HCT116 (cell line): ENCODE data around the gene STC2. TPM values are rescaled to one million over a fixed set of nuclear protein-coding genes. Genes with fewer than 3 reads are reported as not detected.
A peak's percentile ranks its signal among the peaks of the same experiment; 100 is the strongest.

Source experiments
- ATAC-seq: fragments of 200-7000 bp; cut with Tn5 transposase; 2 replicates; pipeline ENCODE4 v1.9.1; 2020; ENCODE audit warnings: mild to moderate bottlenecking, moderate library complexity
- BruUV-seq: library from RNA; stranded (reverse); fragments of 400-500 nt; replicated peaks from 2 replicates; lab custom pipeline; 2021; lab: Mats Ljungman, UMichigan
- CTCF ChIA-PET: fragments of 300-600 bp; sonication (Branson Sonifier 250); formaldehyde crosslinking; loops from one replicate; lab custom pipeline; 2021; ENCODE audit warnings: antibody characterized with exemption; lab: Charles Lee
- POLR2A ChIA-PET: fragments of 300-600, 350-600 bp; sonication (Branson Sonifier 250); formaldehyde crosslinking; loops from one replicate; lab custom pipeline; 2021; ENCODE audit warnings: antibody characterized with exemption; lab: Charles Lee
- RAD21 ChIA-PET, 2 experiments: fragments of 300-600 bp; sonication (Branson Sonifier 250); formaldehyde crosslinking; loops; one replicate each; lab custom pipeline; 2023; ENCODE audit warnings: low total read pairs in 2 of 2; ENCODE audit not compliant: uncharacterized antibody in 2 of 2, unreplicated experiment in 2 of 2, low non-redundant PET in 1 of 2; lab: Charles Lee
- DNase-seq: peaks from one replicate; pipeline ENCODE4 v3.0.0-alpha.2; 2010; ENCODE audit warnings: low read depth, low spot score
- H2AFZ ChIP-seq: fragments of 200-600 bp; shearing (Covaris generic), sonication (generic); 2 replicates; pipeline ENCODE4 v1.6.1; 2017; ENCODE audit warnings: low read depth, mixed run types, mixed read lengths, antibody characterized with exemption, low read length; ENCODE audit not compliant: poor library complexity, severe bottlenecking
- H3K27ac ChIP-seq: 2 replicates; pipeline ENCODE4 v1.5.1; 2012; ENCODE audit warnings: low read depth, low read length
- H3K27me3 ChIP-seq: fragments of 200-600 bp; sonication (generic); 2 replicates; pipeline ENCODE4 v1.6.1; 2016; ENCODE audit warnings: mixed run types, low read length, mixed read lengths; ENCODE audit not compliant: insufficient read depth
- H3K36me3 ChIP-seq, 2 experiments: fragments of 200-500 bp in 1 of 2; fragments of 200-600 bp in 1 of 2; sonication (Bioruptor generic) in 1 of 2; sonication (generic) in 1 of 2; 2 replicates each; pipeline versions ENCODE4 v1.5.1 to v1.6.1; 2014 to 2016; ENCODE audit warnings: low read length in 2 of 2, inconsistent platforms in 1 of 2, mixed read lengths in 1 of 2, mixed run types in 1 of 2; ENCODE audit not compliant: insufficient read depth in 2 of 2, control insufficient read depth in 1 of 2
- H3K4me1 ChIP-seq, 2 experiments: fragments of 200-600 bp in 1 of 2; sonication (generic) in 1 of 2; 2 replicates each; pipeline versions ENCODE4 v1.5.1 to v1.6.1; 2012 to 2017; ENCODE audit warnings: low read length in 2 of 2, inconsistent platforms in 1 of 2, mild to moderate bottlenecking in 1 of 2, mixed read lengths in 1 of 2, mixed run types in 1 of 2, moderate library complexity in 1 of 2; ENCODE audit not compliant: insufficient read depth in 2 of 2, control insufficient read depth in 1 of 2
- H3K4me2 ChIP-seq: fragments of 200-600 bp; sonication (generic); 2 replicates; pipeline ENCODE4 v1.6.1; 2017; ENCODE audit warnings: mixed run types, low read length, mixed read lengths
- H3K4me3 ChIP-seq, 2 experiments: fragments of 200-600 bp in 1 of 2; sonication (generic) in 1 of 2; replicated peaks in 1 of 2; 2 replicates each; pipeline ENCODE4 v1.5.1; 2011 to 2016; ENCODE audit warnings: low read length in 2 of 2, control low read depth in 1 of 2, low read depth in 1 of 2, mild to moderate bottlenecking in 1 of 2, mixed read lengths in 1 of 2, mixed run types in 1 of 2
- H3K79me2 ChIP-seq: fragments of 200-600 bp; sonication (generic); 2 replicates; pipeline ENCODE4 v1.6.1; 2017; ENCODE audit warnings: mild to moderate bottlenecking, mixed run types, low read length, moderate library complexity, mixed read lengths; ENCODE audit not compliant: insufficient read depth
- H3K9ac ChIP-seq: fragments of 200-600 bp; sonication (generic); 2 replicates; pipeline ENCODE4 v1.6.1; 2016; ENCODE audit warnings: low read length, mixed read lengths
- H3K9me2 ChIP-seq: fragments of 200-600 bp; sonication (generic), shearing (Covaris generic); 2 replicates; pipeline ENCODE4 v1.6.1; 2017; ENCODE audit warnings: mixed run types, mild to moderate bottlenecking, moderate library complexity; ENCODE audit not compliant: insufficient read depth
- H3K9me3 ChIP-seq, 2 experiments: fragments of 200-500 bp in 1 of 2; fragments of 200-600 bp in 1 of 2; sonication (Bioruptor generic) in 1 of 2; sonication (generic) in 1 of 2; 2 replicates each; pipeline ENCODE4 v1.6.1; 2014 to 2017; ENCODE audit warnings: low read length in 2 of 2, mixed read lengths in 2 of 2, inconsistent platforms in 1 of 2, low read depth in 1 of 2, mild to moderate bottlenecking in 1 of 2, mixed run types in 1 of 2, moderate library complexity in 1 of 2; ENCODE audit not compliant: control insufficient read depth in 1 of 2, insufficient read depth in 1 of 2
- H4K20me1 ChIP-seq: fragments of 200-600 bp; sonication (generic), shearing (Covaris generic); 2 replicates; pipeline ENCODE4 v1.6.1; 2017; ENCODE audit warnings: mixed run types, mild to moderate bottlenecking, moderate library complexity; ENCODE audit not compliant: insufficient read depth
- CBX3 ChIP-seq: IDR thresholded peaks from 2 replicates; pipeline ENCODE4 v1.6.1; 2012; ENCODE audit warnings: low read depth
- ELF1 ChIP-seq: IDR thresholded peaks from 2 replicates; pipeline ENCODE4 v1.6.1; 2012; ENCODE audit warnings: low read depth, borderline replicate concordance
- EZH2phosphoT487 ChIP-seq: fragments of 200-600 bp; IDR thresholded peaks from 2 replicates; pipeline ENCODE4 v1.6.1; 2018; ENCODE audit warnings: antibody characterized with exemption, borderline replicate concordance
- FOSL1 ChIP-seq: IDR thresholded peaks from 2 replicates; pipeline ENCODE4 v1.6.1; 2012; ENCODE audit warnings: low read depth
- JUND ChIP-seq: IDR thresholded peaks from 2 replicates; pipeline ENCODE4 v1.6.1; 2012
- POLR2AphosphoS5 ChIP-seq: IDR thresholded peaks from 2 replicates; pipeline ENCODE4 v1.6.1; 2011; ENCODE audit warnings: mild to moderate bottlenecking, low read depth, low read length, moderate library complexity
- RAD21 ChIP-seq: IDR thresholded peaks from 2 replicates; pipeline ENCODE4 v1.6.1; 2012; ENCODE audit warnings: low read depth, mild to moderate bottlenecking
- SIN3A ChIP-seq: IDR thresholded peaks from 2 replicates; pipeline ENCODE4 v1.6.1; 2012; ENCODE audit warnings: low read depth
- SP1 ChIP-seq: IDR thresholded peaks from 2 replicates; pipeline ENCODE4 v1.6.1; 2012; ENCODE audit warnings: low read depth
- SRF ChIP-seq: IDR thresholded peaks from 2 replicates; pipeline ENCODE4 v1.6.1; 2012; ENCODE audit warnings: low read depth
- TCF7L2 ChIP-seq: IDR thresholded peaks from 2 replicates; pipeline ENCODE4 v1.7.0; 2011; ENCODE audit warnings: borderline replicate concordance, inconsistent platforms; ENCODE audit not compliant: insufficient read depth, insufficient read length; ENCODE audit errors: extremely low read depth
- ZFX ChIP-seq: fragments of 450-650 bp; IDR thresholded peaks from 2 replicates; pipeline ENCODE4 v1.6.1; 2017
- ZNF274 ChIP-seq: fragments of 200-500 bp; sonication (Bioruptor generic); IDR thresholded peaks from 2 replicates; pipeline ENCODE4 v1.6.1; 2014; ENCODE audit warnings: mild to moderate bottlenecking, low read depth, low read length, inconsistent platforms
- intact Hi-C: fragments of 100-400 bp; cut with micrococcal nuclease; formaldehyde crosslinking; loops from 2 replicates; pipeline ENCODE4 v1.10.0; 2022
- total RNA-seq: library from RNA; stranded (reverse); gene quantifications from one replicate; pipeline ENCODE4 v1.2.1, GENCODE V29; 2021; ENCODE audit not compliant: unreplicated experiment
- TF ChIP-seq, protein P1 (sequence below): IDR thresholded peaks from 2 replicates; pipeline ENCODE4 v1.6.1; 2012
- TF ChIP-seq, protein P2 (sequence below): IDR thresholded peaks from 2 replicates; pipeline ENCODE4 v1.6.1; 2011; ENCODE audit warnings: mild to moderate bottlenecking, low read length, moderate library complexity; ENCODE audit not compliant: insufficient replicate concordance; ENCODE audit errors: extremely low read depth
- TF ChIP-seq, protein P3 (sequence below), 3 experiments: fragments of 200-600 bp in 1 of 3; sonication (generic) in 1 of 3; IDR thresholded peaks in 2 of 3; conservative IDR thresholded peaks in 1 of 3; 2 replicates each; pipeline ENCODE4 v1.5.1; 2012 to 2017; ENCODE audit warnings: low read depth in 2 of 3, low read length in 2 of 3, antibody characterized with exemption in 1 of 3, borderline replicate concordance in 1 of 3, control low read depth in 1 of 3, mild to moderate bottlenecking in 1 of 3, mixed read lengths in 1 of 3, mixed run types in 1 of 3, moderate library complexity in 1 of 3; ENCODE audit not compliant: insufficient read depth in 1 of 3

STC2 gene
- total RNA-seq, 1 experiment from 2014 or later: 97.3 TPM

DNA sequence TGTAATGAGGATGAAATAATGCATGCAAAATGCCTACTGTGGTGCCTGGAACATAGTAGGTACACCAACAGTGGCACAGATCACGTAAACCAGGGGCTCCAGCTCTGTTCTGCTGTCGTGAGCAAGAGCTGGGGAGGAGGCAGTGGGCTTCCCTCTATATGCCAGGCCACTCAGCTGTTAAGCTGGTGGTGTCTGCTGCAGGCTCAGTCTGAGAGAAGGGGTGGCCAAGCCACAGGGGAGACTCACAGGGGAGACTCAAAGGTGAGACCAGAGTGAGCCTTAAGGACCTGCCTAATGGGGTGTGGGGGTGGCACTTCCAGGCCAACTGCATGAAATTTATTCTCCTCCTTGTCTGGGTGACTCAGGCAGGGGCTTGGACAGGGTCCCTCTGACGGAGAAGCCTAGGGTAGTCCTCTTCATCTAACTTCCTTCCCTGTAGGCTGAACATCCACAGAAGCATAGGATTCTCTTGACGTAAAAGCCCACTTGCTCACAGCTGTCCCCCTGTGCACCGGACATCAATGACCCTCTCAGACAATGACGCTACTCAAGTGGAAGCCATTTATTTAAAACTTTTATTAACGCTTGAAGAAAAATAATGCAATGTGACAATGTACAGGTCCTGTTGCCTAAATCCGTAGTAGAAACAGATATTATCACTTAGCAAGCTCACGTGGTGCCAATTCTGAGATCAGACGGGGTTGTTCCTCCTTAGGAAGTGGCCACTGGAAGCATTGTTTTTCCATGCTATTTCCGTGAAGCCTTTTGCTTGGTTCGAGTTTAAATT lies 13.9 kb downstream of the STC2 start:
- H3K27ac ChIP-seq: no peak overlapping the region
- CTCF ChIA-PET: interaction anchor here (2.4 kb wide), 1 partner anchor 18 kb away, joined by 7 read pairs; no protein-coding TSS in a partner anchor
- H3K27me3 ChIP-seq: no peaks in the 10 kb centered on the region
- peaks cover 0 to 6% of the 10 kb centered on the region in 2 experiments; a peak in 1 of 4 replicates for H3K4me1 ChIP-seq
- H3K9ac ChIP-seq: no peak overlapping the region
- peaks cover 11 to 28% of the 10 kb centered on the region in 2 experiments for H3K36me3 ChIP-seq
- POLR2A ChIA-PET: interaction anchor here (7.1 kb wide), 1 partner anchor 15 kb away, joined by 65 read pairs; the partner anchor contains the start of gene STC2
- no peak for TF ChIP-seq JUND
- TF ChIP-seq ZFX: no peak
- TF ChIP-seq SP1: 0 out of 2 replicates have a peak, but pooled peaks have one; percentile 20
- no peak for TF ChIP-seq SRF
- TF ChIP-seq RAD21: no peak
- TF ChIP-seq POLR2AphosphoS5: peak; percentile 66
- TF ChIP-seq, protein P1, sequence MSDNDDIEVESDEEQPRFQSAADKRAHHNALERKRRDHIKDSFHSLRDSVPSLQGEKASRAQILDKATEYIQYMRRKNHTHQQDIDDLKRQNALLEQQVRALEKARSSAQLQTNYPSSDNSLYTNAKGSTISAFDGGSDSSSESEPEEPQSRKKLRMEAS: no peak
- TF ChIP-seq TCF7L2: no peak
- no peak for TF ChIP-seq SIN3A
- no peaks in the 10 kb centered on the region for H3K79me2 ChIP-seq
- BruUV-seq: no TSS peak
- RAD21 ChIA-PET: no interaction called here
- no peak overlapping the region for H2AFZ ChIP-seq
- no peaks in the 10 kb centered on the region; the same call in 1 of the 2 replicates for H4K20me1 ChIP-seq
- intact Hi-C loops: no loop called here
- H3K9me3 ChIP-seq: no peaks in the 10 kb centered on the region
- no peak overlapping the region for H3K4me2 ChIP-seq
- H3K4me3 ChIP-seq: no peak overlapping the region
- ATAC-seq (peak; percentile 38), DNase-seq (no peak)
- H3K9me2 ChIP-seq: no peaks in the 10 kb centered on the region

DNA sequence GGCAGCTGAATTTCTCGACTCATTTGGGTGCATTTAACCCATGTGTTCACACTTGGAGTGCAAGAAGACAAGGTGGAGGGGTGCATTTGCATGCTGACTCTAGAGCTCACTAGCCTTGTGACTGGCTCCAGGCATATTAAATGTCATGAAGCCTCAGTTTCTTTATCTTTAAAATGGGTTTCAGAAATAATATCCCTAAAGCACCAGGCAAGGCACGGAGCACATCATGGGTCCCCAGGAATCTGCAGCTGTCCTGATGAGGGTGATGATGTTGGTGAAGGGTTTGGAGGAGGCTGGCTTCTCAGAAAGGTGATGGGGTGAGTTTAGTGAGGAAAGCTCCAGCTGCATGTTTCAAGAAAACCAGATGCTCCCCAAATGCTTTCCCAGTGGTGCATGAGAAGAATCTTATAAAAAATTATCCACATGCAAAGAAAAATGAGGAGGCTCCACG lies 14.8 kb downstream of the STC2 start:
- H2AFZ ChIP-seq: no peak overlapping the region
- ChIA-PET POLR2A (interaction anchor here (0.9 to 7.1 kb wide), 2 partner anchors 14 to 16 kb away, joined by 7 to 65 read pairs; partner anchors contain the start of gene STC2), RAD21 (no interaction called here), CTCF (interaction anchor here (1.2 to 2.4 kb wide), 3 partner anchors 17 to 19 kb away, joined by 3 to 9 read pairs (median 7); no protein-coding TSS in a partner anchor)
- H3K9me3 ChIP-seq: no peaks in the 10 kb centered on the region
- DNase-seq: no peak
- H3K79me2 ChIP-seq: no peaks in the 10 kb centered on the region
- BruUV-seq: no TSS peak
- H3K4me3 ChIP-seq: no peak overlapping the region
- H3K4me2 ChIP-seq: no peak overlapping the region
- intact Hi-C loops: no loop called here
- H3K27ac ChIP-seq: no peak overlapping the region
- H3K9ac ChIP-seq: no peak overlapping the region
- no peaks in the 10 kb centered on the region; the same call in 1 of the 2 replicates for H4K20me1 ChIP-seq
- no peaks in the 10 kb centered on the region for H3K27me3 ChIP-seq
- peaks cover under 1 to 19% of the 10 kb centered on the region in 2 experiments for H3K36me3 ChIP-seq
- no peaks in the 10 kb centered on the region for H3K9me2 ChIP-seq
- no peak for ATAC-seq
- H3K4me1 ChIP-seq: peaks cover 0 to 6% of the 10 kb centered on the region in 2 experiments; a peak in 1 of 4 replicates
- TF ChIP-seq JUND: no peak
- no peak for TF ChIP-seq CBX3
- TF ChIP-seq FOSL1: no peak
- TF ChIP-seq SP1: no peak
- TF ChIP-seq, protein P2, sequence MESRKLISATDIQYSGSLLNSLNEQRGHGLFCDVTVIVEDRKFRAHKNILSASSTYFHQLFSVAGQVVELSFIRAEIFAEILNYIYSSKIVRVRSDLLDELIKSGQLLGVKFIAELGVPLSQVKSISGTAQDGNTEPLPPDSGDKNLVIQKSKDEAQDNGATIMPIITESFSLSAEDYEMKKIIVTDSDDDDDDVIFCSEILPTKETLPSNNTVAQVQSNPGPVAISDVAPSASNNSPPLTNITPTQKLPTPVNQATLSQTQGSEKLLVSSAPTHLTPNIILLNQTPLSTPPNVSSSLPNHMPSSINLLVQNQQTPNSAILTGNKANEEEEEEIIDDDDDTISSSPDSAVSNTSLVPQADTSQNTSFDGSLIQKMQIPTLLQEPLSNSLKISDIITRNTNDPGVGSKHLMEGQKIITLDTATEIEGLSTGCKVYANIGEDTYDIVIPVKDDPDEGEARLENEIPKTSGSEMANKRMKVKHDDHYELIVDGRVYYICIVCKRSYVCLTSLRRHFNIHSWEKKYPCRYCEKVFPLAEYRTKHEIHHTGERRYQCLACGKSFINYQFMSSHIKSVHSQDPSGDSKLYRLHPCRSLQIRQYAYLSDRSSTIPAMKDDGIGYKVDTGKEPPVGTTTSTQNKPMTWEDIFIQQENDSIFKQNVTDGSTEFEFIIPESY: no peak
- TF ChIP-seq ELF1: no peak
- TF ChIP-seq, protein P3, sequence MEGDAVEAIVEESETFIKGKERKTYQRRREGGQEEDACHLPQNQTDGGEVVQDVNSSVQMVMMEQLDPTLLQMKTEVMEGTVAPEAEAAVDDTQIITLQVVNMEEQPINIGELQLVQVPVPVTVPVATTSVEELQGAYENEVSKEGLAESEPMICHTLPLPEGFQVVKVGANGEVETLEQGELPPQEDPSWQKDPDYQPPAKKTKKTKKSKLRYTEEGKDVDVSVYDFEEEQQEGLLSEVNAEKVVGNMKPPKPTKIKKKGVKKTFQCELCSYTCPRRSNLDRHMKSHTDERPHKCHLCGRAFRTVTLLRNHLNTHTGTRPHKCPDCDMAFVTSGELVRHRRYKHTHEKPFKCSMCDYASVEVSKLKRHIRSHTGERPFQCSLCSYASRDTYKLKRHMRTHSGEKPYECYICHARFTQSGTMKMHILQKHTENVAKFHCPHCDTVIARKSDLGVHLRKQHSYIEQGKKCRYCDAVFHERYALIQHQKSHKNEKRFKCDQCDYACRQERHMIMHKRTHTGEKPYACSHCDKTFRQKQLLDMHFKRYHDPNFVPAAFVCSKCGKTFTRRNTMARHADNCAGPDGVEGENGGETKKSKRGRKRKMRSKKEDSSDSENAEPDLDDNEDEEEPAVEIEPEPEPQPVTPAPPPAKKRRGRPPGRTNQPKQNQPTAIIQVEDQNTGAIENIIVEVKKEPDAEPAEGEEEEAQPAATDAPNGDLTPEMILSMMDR (IDR thresholded peaks at IDR 0.05 in 2 of 3, conservative IDR thresholded peaks at IDR 0.05 in 1 of 3; ENCODE audit: borderline replicate concordance in 1 of 3, insufficient read depth in 1 of 3, low read depth in 2 of 3, low read length in 2 of 3): no peak
- TF ChIP-seq EZH2phosphoT487: no peak
- TF ChIP-seq ZNF274: no peak
